CD4-positive, alpha-beta memory T cell (primary cell): ENCODE measurements around the gene CNOT6. TPM values are rescaled to one million over a fixed set of nuclear protein-coding genes. Genes with fewer than 3 reads are reported as not detected.

ENCODE experiments used
- CTCF ChIA-PET: fragments of 350-600 bp; sonication (Branson Sonifier 250); formaldehyde crosslinking; loops from one replicate; lab custom pipeline; 2021; ENCODE audit warnings: inconsistent platforms; ENCODE audit not compliant: partially characterized antibody; lab: Charles Lee
- POLR2A ChIA-PET: fragments of 350-600 bp; sonication (Branson Sonifier 250); formaldehyde crosslinking; loops from one replicate; lab custom pipeline; 2021; ENCODE audit not compliant: partially characterized antibody; lab: Charles Lee
- DNase-seq, 5 donors: peaks; one replicate each; pipeline versions ENCODE4 v3.0.0 to v3.0.0-alpha.2; 2020 to 2022; ENCODE audit warnings: mixed read lengths in 1 of 5
- H3K27ac ChIP-seq: one replicate; pipeline ENCODE4 v1.7.0; 2013; ENCODE audit warnings: low read depth, low read length
- H3K27me3 ChIP-seq: 2 replicates; pipeline ENCODE4 v1.7.0; 2013; ENCODE audit warnings: mild to moderate bottlenecking, low read length, moderate library complexity; ENCODE audit not compliant: insufficient read depth
- H3K36me3 ChIP-seq: 2 replicates; pipeline ENCODE4 v1.7.0; 2013; ENCODE audit warnings: mild to moderate bottlenecking, low read length, moderate library complexity; ENCODE audit not compliant: insufficient read depth
- H3K4me1 ChIP-seq: 2 replicates; pipeline ENCODE4 v1.7.0; 2013; ENCODE audit warnings: mild to moderate bottlenecking, low read length, moderate library complexity; ENCODE audit not compliant: insufficient read depth
- H3K4me3 ChIP-seq, 2 donors: one replicate each; pipeline ENCODE4 v1.7.0; 2013; ENCODE audit warnings: low read length in 2 of 2, mild to moderate bottlenecking in 1 of 2
- H3K9me3 ChIP-seq, 2 donors: one replicate each; pipeline ENCODE4 v1.7.0; 2013; ENCODE audit warnings: low read length in 2 of 2, control low read depth in 1 of 2; ENCODE audit not compliant: control insufficient read depth in 1 of 2
- H3K27ac Mint-ChIP-seq, 7 donors: one replicate each; pipeline ENCODE4 v1.8.0; 2020 to 2021; ENCODE audit warnings: mixed read lengths in 7 of 7, mild to moderate bottlenecking in 6 of 7, inconsistent platforms in 3 of 7, moderate library complexity in 3 of 7
- H3K27me3 Mint-ChIP-seq, 2 donors: one replicate each; pipeline ENCODE4 v1.8.0; 2020 to 2021; ENCODE audit warnings: mixed read lengths in 2 of 2
- H3K36me3 Mint-ChIP-seq, 2 donors: one replicate each; pipeline ENCODE4 v1.8.0; 2020 to 2021; ENCODE audit warnings: mixed read lengths in 2 of 2, inconsistent platforms in 1 of 2, mild to moderate bottlenecking in 1 of 2
- H3K4me1 Mint-ChIP-seq, 4 donors: one replicate each; pipeline ENCODE4 v1.8.0; 2020 to 2021; ENCODE audit warnings: mixed read lengths in 4 of 4, mild to moderate bottlenecking in 1 of 4
- H3K4me3 Mint-ChIP-seq, 8 donors: one replicate each; pipeline ENCODE4 v1.8.0; 2020 to 2021; ENCODE audit warnings: mixed read lengths in 8 of 8, mild to moderate bottlenecking in 7 of 8, moderate library complexity in 6 of 8, inconsistent platforms in 3 of 8
- H3K9me3 Mint-ChIP-seq, 8 donors: one replicate each; pipeline ENCODE4 v1.8.0; 2020 to 2021; ENCODE audit warnings: mixed read lengths in 8 of 8, mild to moderate bottlenecking in 5 of 8, inconsistent platforms in 3 of 8, moderate library complexity in 1 of 8
- intact Hi-C: fragments of 100-400 bp; cut with micrococcal nuclease; formaldehyde crosslinking; loops from one replicate; pipeline ENCODE4 v1.15.1; 2023
- polyA plus RNA-seq, 2 donors: library from polyadenylated mRNA; unstranded; fragments of 300-500 nt; fragmentation: Illumina TruSeq; gene quantifications; one replicate each; pipeline ENCODE4 v1.2.3, GENCODE V29; 2021
- total RNA-seq, 2 experiments: library from RNA; stranded (reverse); gene quantifications; one replicate each; pipeline ENCODE4 v1.2.3, GENCODE V29; 2021

CNOT6 gene
- total and polyA plus RNA-seq, 4 experiments from 2014 or later, result 3.9 to 37.8 (median 19.6) TPM

- H3K4me3 ChIP-seq, result no peak overlapping the region
- no peak overlapping the region for H3K27ac ChIP-seq
- no peak overlapping the region for H3K4me3 Mint-ChIP-seq
- no peak for DNase-seq
- no peaks in the 10 kb centered on the region for H3K9me3 Mint-ChIP-seq
- H3K27me3 Mint-ChIP-seq, result peaks cover 4 to 5% of the 10 kb centered on the region in 2 donors
- H3K9me3 ChIP-seq, result no peaks in the 10 kb centered on the region
- no peaks in the 10 kb centered on the region for H3K36me3 Mint-ChIP-seq
- H3K27ac Mint-ChIP-seq, result no peak overlapping the region
- ChIA-PET POLR2A (no interaction called here), CTCF (interaction anchor here (0.7 kb wide), 1 partner anchor 307 kb away, joined by 3 read pairs; no protein-coding TSS in a partner anchor)
- H3K4me1 ChIP-seq, result no peaks in the 10 kb centered on the region
- H3K27me3 ChIP-seq, result no peaks in the 10 kb centered on the region
- H3K4me1 Mint-ChIP-seq, result peaks cover 0 to 7% (median 3%) of the 10 kb centered on the region in 4 donors
- no peaks in the 10 kb centered on the region for H3K36me3 ChIP-seq
- intact Hi-C loops, result loop anchor here (10.0 kb wide), 1 partner anchor 112 kb away; no protein-coding TSS in a partner anchor
Measured at GRCh38 chr5:180603076-180603594, 109.0 kb downstream of the CNOT6 start.

- Mint-ChIP-seq H3K4me1 (peaks cover 2 to 10% (median 6%) of the 10 kb centered on the region in 4 donors), H3K36me3 (no peaks in the 10 kb centered on the region), H3K27me3 (peaks cover 4 to 5% of the 10 kb centered on the region in 2 donors), H3K9me3 (no peaks in the 10 kb centered on the region), H3K4me3 (no peak overlapping the region), H3K27ac (no peak overlapping the region)
- DNase-seq, result no peak
- H3K27me3 ChIP-seq, result no peaks in the 10 kb centered on the region
- no peak overlapping the region for H3K27ac ChIP-seq
- H3K4me1 ChIP-seq, result no peaks in the 10 kb centered on the region
- intact Hi-C loops, result loop anchor here (10.0 kb wide), 1 partner anchor 111 kb away; no protein-coding TSS in a partner anchor
- H3K36me3 ChIP-seq, result no peaks in the 10 kb centered on the region
- H3K4me3 ChIP-seq, result no peak overlapping the region
- ChIA-PET CTCF (interaction anchor here (0.9 kb wide), 1 partner anchor 29 kb away, joined by 3 read pairs; no protein-coding TSS in a partner anchor), POLR2A (no interaction called here)
- H3K9me3 ChIP-seq, result no peaks in the 10 kb centered on the region
Measured at GRCh38 chr5:180604271-180604670, 110.1 kb downstream of the CNOT6 start.

GRCh38 chr5:180605554-180606214, 111.5 kb downstream of the CNOT6 start:
- Histone ChIP-seq H3K9me3 (no peaks in the 10 kb centered on the region), H3K27me3 (no peaks in the 10 kb centered on the region), H3K4me1 (no peaks in the 10 kb centered on the region), H3K4me3 (no peak overlapping the region), H3K36me3 (no peaks in the 10 kb centered on the region), H3K27ac (no peak overlapping the region)
- peaks cover 2 to 4% of the 10 kb centered on the region in 2 donors for H3K27me3 Mint-ChIP-seq
- no peak overlapping the region for H3K4me3 Mint-ChIP-seq
- intact Hi-C loops, result loop anchor here (5.0 to 10.0 kb wide), 2 partner anchors 67 to 109 kb away; no protein-coding TSS in a partner anchor
- H3K4me1 Mint-ChIP-seq, result peaks cover 2 to 10% (median 6%) of the 10 kb centered on the region in 4 donors
- peak in 4 of 5 donors; percentile 30 to 38 (median 34) for DNase-seq
- ChIA-PET CTCF (interaction anchor here (0.9 to 2.0 kb wide), 3 partner anchors 28 to 112 kb away, joined by 3 to 5 read pairs (median 3); no protein-coding TSS in a partner anchor), POLR2A (no interaction called here)
- peak overlapping the region in 1 of 7 donors; percentile 9 for H3K27ac Mint-ChIP-seq
- H3K9me3 Mint-ChIP-seq, result no peaks in the 10 kb centered on the region
- H3K36me3 Mint-ChIP-seq, result no peaks in the 10 kb centered on the region

- Mint-ChIP-seq H3K27ac (peak overlapping the region in 1 of 7 donors; percentile 9), H3K27me3 (peaks cover 2 to 4% of the 10 kb centered on the region in 2 donors), H3K4me3 (no peak overlapping the region), H3K4me1 (peaks cover 2 to 10% (median 6%) of the 10 kb centered on the region in 4 donors), H3K9me3 (no peaks in the 10 kb centered on the region), H3K36me3 (no peaks in the 10 kb centered on the region)
- Histone ChIP-seq H3K36me3 (no peaks in the 10 kb centered on the region), H3K27me3 (no peaks in the 10 kb centered on the region), H3K4me1 (no peaks in the 10 kb centered on the region), H3K4me3 (no peak overlapping the region), H3K9me3 (no peaks in the 10 kb centered on the region), H3K27ac (no peak overlapping the region)
- DNase-seq, result no peak
- POLR2A ChIA-PET, result no interaction called here
- CTCF ChIA-PET, result interaction anchor here (1.2 to 2.0 kb wide), 2 partner anchors 27 to 112 kb away, joined by 3 to 5 read pairs; no protein-coding TSS in a partner anchor
- intact Hi-C loops, result loop anchor here (5.0 to 10.0 kb wide), 2 partner anchors 66 to 109 kb away; no protein-coding TSS in a partner anchor
Measured at GRCh38 chr5:180606215-180606785, 112.1 kb downstream of the CNOT6 start.

GRCh38 chr5:180607861-180608571, 113.8 kb downstream of the CNOT6 start:
- no peaks in the 10 kb centered on the region for H3K4me1 ChIP-seq
- H3K4me3 Mint-ChIP-seq, result peak overlapping the region in 1 of 8 donors; percentile 17
- no peak overlapping the region for H3K27ac ChIP-seq
- DNase-seq, result peak in 3 of 5 donors; percentile 5 to 9 (median 6)
- ChIA-PET POLR2A (no interaction called here), CTCF (no interaction called here)
- no peaks in the 10 kb centered on the region for H3K36me3 ChIP-seq
- H3K4me3 ChIP-seq, result no peak overlapping the region
- no peaks in the 10 kb centered on the region for H3K9me3 Mint-ChIP-seq
- no peaks in the 10 kb centered on the region for H3K27me3 ChIP-seq
- peaks cover 2 to 4% of the 10 kb centered on the region in 2 donors for H3K27me3 Mint-ChIP-seq
- no peaks in the 10 kb centered on the region for H3K36me3 Mint-ChIP-seq
- peak overlapping the region in 2 of 7 donors; percentile 19 to 32 for H3K27ac Mint-ChIP-seq
- H3K4me1 Mint-ChIP-seq, result peaks cover 2 to 10% (median 6%) of the 10 kb centered on the region in 4 donors
- H3K9me3 ChIP-seq, result no peaks in the 10 kb centered on the region
- intact Hi-C loops, result loop anchor here (5.0 to 10.0 kb wide), 2 partner anchors 64 to 107 kb away; no protein-coding TSS in a partner anchor

GRCh38 chr5:180608572-180609310, 114.6 kb downstream of the CNOT6 start:
- H3K27ac ChIP-seq, result no peak overlapping the region
- POLR2A ChIA-PET, result no interaction called here
- Mint-ChIP-seq H3K4me3 (no peak overlapping the region), H3K4me1 (peaks cover 2 to 10% (median 6%) of the 10 kb centered on the region in 4 donors), H3K9me3 (no peaks in the 10 kb centered on the region), H3K27me3 (peaks cover 2 to 4% of the 10 kb centered on the region in 2 donors), H3K27ac (no peak overlapping the region), H3K36me3 (no peaks in the 10 kb centered on the region)
- no peaks in the 10 kb centered on the region for H3K27me3 ChIP-seq
- intact Hi-C loops, result loop anchor here (5.0 to 10.0 kb wide), 2 partner anchors 64 to 106 kb away; no protein-coding TSS in a partner anchor
- H3K4me1 ChIP-seq, result no peaks in the 10 kb centered on the region
- H3K36me3 ChIP-seq, result no peaks in the 10 kb centered on the region
- no peak overlapping the region for H3K4me3 ChIP-seq
- CTCF ChIA-PET, result no interaction called here
- no peaks in the 10 kb centered on the region for H3K9me3 ChIP-seq
- no peak for DNase-seq
